Effector memory CD8-positive, alpha-beta T cell (primary cell): ENCODE data around the gene CUBN.
A peak's percentile ranks its signal among the peaks of the same experiment; 100 is the strongest.
"Not testable (repeated sequence)": the region's sequence is repeated elsewhere in the genome, so short reads cannot be mapped to it uniquely, and the experiment has no call there.

Source experiments
- ATAC-seq: fragments of 150-1000 bp; cut with Tn5 transposase; replicated peaks from 2 replicates; pipeline ENCODE4 v1.10.0; 2021; ENCODE audit warnings: mild to moderate bottlenecking, moderate library complexity
- DNase-seq, 3 experiments: peaks; one replicate each; pipeline ENCODE4 v3.0.0; 2021
- H3K27ac Mint-ChIP-seq, 2 donors: one replicate each; pipeline ENCODE4 v1.8.0; 2022; ENCODE audit warnings: mild to moderate bottlenecking in 2 of 2, mixed read lengths in 2 of 2, moderate library complexity in 2 of 2
- H3K27me3 Mint-ChIP-seq, 2 donors: one replicate each; pipeline ENCODE4 v1.8.0; 2022; ENCODE audit warnings: mixed read lengths in 2 of 2
- H3K36me3 Mint-ChIP-seq: one replicate; pipeline ENCODE4 v1.8.0; 2022; ENCODE audit warnings: mild to moderate bottlenecking, moderate library complexity, mixed read lengths; ENCODE audit not compliant: insufficient read depth
- H3K4me1 Mint-ChIP-seq, 2 donors: one replicate each; pipeline ENCODE4 v1.8.0; 2022; ENCODE audit warnings: low read depth in 2 of 2, mixed read lengths in 2 of 2
- H3K4me3 Mint-ChIP-seq, 2 donors: one replicate each; pipeline ENCODE4 v1.8.0; 2022; ENCODE audit warnings: mild to moderate bottlenecking in 2 of 2, mixed read lengths in 2 of 2, moderate library complexity in 2 of 2
- H3K9me3 Mint-ChIP-seq, 2 donors: one replicate each; pipeline ENCODE4 v1.8.0; 2022; ENCODE audit warnings: mixed read lengths in 2 of 2

CUBN gene

DNA sequence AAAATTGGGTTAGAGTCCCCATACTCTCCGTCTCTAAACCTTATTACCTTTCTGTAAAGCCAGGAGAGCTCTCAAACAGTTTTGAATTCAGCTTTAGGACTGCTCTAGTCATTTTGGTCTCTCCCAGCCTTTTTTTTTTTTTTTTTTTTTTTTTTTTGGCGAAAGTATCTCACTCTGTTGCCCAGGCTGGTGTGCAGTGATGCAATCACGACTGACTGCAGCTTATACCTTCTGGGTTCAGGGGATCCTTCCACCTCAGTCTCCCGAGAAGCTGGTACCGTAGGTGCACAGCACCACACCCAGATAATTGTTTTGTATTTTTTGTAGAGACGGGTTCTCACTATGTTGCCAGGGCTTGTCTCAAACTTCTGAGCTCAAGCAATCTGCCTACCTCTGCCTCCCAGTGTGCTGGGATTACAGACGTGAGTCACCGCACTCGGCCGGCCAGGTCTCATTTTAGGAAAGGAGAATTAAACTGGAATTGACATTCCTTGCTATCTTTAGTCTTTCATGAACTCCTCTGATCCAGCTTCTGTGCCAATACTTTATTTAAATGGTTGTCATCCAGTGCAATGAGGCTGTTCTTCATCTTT, 281.0 kb downstream of the CUBN start:
- ATAC-seq: no peak
- Mint-ChIP-seq H3K4me1 (no peaks in the 10 kb centered on the region), H3K27ac (no peak overlapping the region), H3K4me3 (no peak overlapping the region), H3K9me3 (no peaks in the 10 kb centered on the region), H3K36me3 (no peaks in the 10 kb centered on the region), H3K27me3 (no peaks in the 10 kb centered on the region)
- no peak for DNase-seq

DNA sequence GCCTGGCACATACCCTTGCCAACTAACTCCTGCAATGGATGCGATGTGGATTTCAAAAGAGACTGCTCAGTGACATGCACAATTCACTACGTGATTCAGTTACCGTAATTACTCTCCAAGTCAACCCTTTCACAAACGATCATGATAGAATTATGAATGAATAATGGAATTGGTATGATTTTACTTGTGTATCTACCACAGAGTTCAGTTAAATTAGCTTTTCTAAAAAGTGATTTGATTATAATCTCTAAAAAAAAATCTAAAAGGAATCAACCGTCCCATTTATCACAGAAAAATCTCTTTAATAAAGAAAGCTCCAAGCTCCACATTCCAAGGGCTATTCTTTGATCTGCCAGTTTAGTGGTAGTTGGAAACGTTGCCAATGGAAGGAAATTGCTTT, 282.0 kb downstream of the CUBN start:
- no peak for DNase-seq

DNA sequence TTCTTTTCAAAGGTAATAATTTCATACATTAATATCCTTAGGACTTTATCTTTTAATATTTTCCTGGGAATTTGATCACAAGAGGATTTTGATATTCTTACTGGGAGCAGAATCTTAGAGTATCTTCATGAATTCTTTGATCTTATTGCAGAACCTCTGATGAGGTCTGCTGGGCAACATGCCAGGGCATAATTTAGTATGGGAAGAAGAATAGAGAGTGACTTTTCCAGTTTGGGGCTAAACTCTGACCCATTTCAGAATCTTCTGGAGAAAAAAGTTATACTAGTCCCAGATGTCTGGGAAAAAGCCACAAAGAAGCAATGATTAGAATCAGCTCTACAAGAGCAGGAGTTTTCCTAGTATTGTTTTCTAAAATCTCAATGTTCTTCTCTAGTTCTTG, 284.4 kb downstream of the CUBN start:
- H3K9me3 Mint-ChIP-seq: no peaks in the 10 kb centered on the region
- no peaks in the 10 kb centered on the region for H3K36me3 Mint-ChIP-seq
- ATAC-seq: no peak

More for the DNA sequence above, 282.0 kb downstream of the CUBN start:
- Mint-ChIP-seq H3K27ac (no peak overlapping the region), H3K36me3 (no peaks in the 10 kb centered on the region), H3K4me1 (no peaks in the 10 kb centered on the region), H3K27me3 (no peaks in the 10 kb centered on the region), H3K4me3 (no peak overlapping the region), H3K9me3 (no peaks in the 10 kb centered on the region)
- ATAC-seq: no peak

DNA sequence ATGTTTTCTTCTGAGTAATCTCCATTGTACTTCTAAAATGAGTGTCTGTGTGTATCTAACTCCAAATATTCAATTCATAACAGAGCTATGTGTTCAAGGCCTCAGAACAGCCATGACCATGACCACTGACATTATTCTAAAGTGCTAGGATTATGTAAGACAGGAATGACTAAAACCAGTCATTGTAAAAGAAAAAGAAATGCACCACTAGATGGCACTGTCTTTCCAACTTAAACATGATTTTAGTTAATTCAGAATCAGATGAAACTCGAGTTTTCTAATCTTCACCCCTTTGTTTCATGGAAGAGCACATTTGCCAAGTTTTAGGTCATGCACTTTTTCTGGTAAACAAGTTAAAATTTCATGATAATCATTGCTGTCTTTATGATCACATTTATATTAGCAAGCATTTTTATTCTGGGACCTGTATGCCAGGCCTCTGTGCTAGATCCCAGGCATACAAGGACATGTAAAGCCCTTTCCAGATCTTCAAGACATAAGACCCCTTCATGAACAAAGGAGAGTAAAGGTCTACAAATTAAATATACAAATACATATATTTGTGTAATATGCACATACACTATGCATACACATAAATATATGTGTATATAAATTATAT, 286.2 kb downstream of the CUBN start:
- ATAC-seq: peak; percentile 75
- H3K9me3 Mint-ChIP-seq: no peaks in the 10 kb centered on the region
- DNase-seq: peak in 2 of 3 experiments; percentile 27 to 32

More for the DNA sequence above, 284.4 kb downstream of the CUBN start:
- Mint-ChIP-seq H3K4me1 (no peaks in the 10 kb centered on the region), H3K27ac (no peak overlapping the region), H3K27me3 (no peaks in the 10 kb centered on the region), H3K4me3 (no peak overlapping the region)
- DNase-seq: no peak

DNA sequence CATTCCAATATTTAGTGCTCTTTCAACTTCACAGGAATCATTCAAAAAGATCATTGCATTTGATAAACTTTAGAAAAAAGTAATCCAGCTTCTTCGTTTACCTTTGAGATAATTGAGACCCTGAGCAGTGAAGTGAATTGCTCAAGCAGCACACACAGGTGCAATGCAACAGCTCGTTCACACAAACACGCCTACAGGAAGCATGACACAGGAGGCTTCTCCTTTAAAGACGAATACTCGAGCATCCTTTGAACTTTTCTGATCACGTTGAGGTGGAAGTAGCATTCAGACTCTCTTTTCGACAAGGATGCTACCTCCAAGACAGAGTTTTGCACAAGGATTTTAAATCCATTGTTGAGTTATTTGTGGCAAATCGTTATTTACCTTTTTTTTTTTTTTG, 294.4 kb downstream of the CUBN start:
- H3K4me3 Mint-ChIP-seq: peak overlapping the region; percentile 34 to 61
- H3K27ac Mint-ChIP-seq: peak overlapping the region in 1 of 2 donors; percentile 69
- H3K27me3 Mint-ChIP-seq: no peaks in the 10 kb centered on the region
- H3K9me3 Mint-ChIP-seq: no peaks in the 10 kb centered on the region
- H3K36me3 Mint-ChIP-seq: no peaks in the 10 kb centered on the region
- no peak for DNase-seq
- peak; percentile 87 for ATAC-seq
- H3K4me1 Mint-ChIP-seq: peaks cover 1 to 6% of the 10 kb centered on the region in 2 donors

More for the DNA sequence above, 286.2 kb downstream of the CUBN start:
- Mint-ChIP-seq H3K36me3 (no peaks in the 10 kb centered on the region), H3K4me1 (no peaks in the 10 kb centered on the region), H3K27ac (no peak overlapping the region), H3K27me3 (no peaks in the 10 kb centered on the region), H3K4me3 (no peak overlapping the region)

DNA sequence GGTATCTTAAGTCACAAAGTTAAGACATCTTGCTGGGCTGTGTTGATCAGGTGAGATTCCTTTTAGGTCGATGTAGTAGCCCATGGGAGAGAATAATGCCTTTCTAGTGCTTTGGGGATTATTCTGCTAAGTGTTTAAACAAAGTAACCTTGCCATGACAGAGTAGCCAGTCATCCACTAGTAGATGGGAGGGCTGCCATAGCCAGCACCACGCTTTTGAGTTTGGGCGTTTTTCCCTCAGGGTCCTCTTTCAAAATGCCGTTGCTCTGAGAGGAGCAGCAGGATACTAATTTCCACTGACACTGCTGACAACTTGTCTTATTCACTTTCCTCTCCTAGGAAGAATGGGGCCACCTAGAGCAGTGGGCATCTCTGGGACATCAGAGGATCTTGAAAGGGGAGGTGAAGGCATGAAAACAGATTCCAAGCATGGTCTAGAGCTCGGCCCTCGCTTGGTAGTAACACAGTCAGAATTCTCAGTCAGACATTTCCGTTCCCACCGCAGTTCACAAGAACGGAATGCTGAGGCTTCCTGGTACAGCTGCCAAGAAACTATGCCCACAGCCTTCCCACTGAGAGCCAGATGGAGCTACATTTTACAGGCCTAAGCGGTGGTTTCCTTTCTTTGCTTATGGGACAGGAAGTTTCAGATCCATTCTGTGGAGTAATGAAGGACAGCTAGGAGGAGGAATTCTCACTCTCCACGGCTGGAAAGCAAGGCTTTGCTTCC, 297.1 kb downstream of the CUBN start:
- DNase-seq (no peak), ATAC-seq (no peak)
- no peak overlapping the region for H3K27ac Mint-ChIP-seq
- no peak overlapping the region for H3K4me3 Mint-ChIP-seq
- peaks cover 6% of the 10 kb centered on the region in 2 donors for H3K4me1 Mint-ChIP-seq
- H3K9me3 Mint-ChIP-seq: no peaks in the 10 kb centered on the region
- no peaks in the 10 kb centered on the region for H3K27me3 Mint-ChIP-seq
- H3K36me3 Mint-ChIP-seq: peaks cover 2% of the 10 kb centered on the region

DNA sequence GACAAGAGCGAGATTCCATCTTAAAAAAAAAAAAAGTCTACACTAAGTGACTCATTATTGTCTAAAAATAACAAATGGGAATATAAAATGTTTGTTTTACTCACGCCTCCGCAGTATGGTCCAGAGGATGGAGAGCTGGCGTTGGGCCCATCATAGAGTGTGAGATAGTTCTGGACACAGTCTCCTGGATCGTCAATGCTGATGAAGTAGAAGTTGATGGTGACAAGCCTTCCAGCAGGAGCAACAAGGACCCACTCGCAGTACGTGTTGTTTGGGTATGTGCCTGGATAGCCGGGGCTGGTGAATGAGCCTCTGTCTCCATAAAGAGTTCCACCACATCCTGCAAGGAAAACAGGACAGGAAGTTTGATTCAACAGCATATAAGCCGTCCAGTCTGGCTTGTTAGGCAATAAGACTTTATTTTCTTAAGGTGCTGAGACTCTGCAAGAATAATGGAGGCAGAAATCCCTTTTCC, 300.9 kb downstream of the CUBN start:
- H3K4me1 Mint-ChIP-seq: peaks cover 0 to 5% of the 10 kb centered on the region in 2 donors
- no peak overlapping the region for H3K4me3 Mint-ChIP-seq
- no peaks in the 10 kb centered on the region for H3K9me3 Mint-ChIP-seq
- ATAC-seq (no peak), DNase-seq (no peak)
- H3K27me3 Mint-ChIP-seq: no peaks in the 10 kb centered on the region
- H3K27ac Mint-ChIP-seq: no peak overlapping the region
- H3K36me3 Mint-ChIP-seq: peaks cover 2% of the 10 kb centered on the region

DNA sequence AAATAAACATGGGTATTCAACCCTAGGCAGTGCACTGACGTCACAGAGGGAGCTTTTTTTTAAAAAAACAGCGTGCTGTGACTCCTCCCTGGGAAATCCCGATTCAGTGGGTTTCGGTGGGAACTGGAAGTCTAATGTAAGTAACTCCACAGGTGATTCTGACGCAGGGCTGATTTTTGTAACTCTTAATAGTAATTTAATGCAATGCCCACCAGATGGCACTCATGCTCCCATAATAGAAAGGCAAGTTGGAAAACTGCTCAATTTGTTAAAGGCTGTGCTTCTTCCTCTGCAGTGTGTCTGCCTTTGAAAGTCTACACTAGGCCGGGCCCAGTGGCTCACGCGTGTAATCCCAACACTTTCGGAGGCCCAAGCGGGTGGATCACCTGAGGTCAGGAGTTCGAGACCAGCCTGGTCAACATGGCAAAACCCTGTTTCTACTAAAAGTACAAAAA, 301.5 kb downstream of the CUBN start:
- ATAC-seq: peak; percentile 92
- H3K36me3 Mint-ChIP-seq: peaks cover 2% of the 10 kb centered on the region
- H3K9me3 Mint-ChIP-seq: no peaks in the 10 kb centered on the region
- no peak overlapping the region for H3K4me3 Mint-ChIP-seq
- peak; percentile 56 to 67 (median 67) for DNase-seq
- peaks cover 0 to 5% of the 10 kb centered on the region in 2 donors for H3K4me1 Mint-ChIP-seq
- H3K27ac Mint-ChIP-seq: no peak overlapping the region
- no peaks in the 10 kb centered on the region for H3K27me3 Mint-ChIP-seq

DNA sequence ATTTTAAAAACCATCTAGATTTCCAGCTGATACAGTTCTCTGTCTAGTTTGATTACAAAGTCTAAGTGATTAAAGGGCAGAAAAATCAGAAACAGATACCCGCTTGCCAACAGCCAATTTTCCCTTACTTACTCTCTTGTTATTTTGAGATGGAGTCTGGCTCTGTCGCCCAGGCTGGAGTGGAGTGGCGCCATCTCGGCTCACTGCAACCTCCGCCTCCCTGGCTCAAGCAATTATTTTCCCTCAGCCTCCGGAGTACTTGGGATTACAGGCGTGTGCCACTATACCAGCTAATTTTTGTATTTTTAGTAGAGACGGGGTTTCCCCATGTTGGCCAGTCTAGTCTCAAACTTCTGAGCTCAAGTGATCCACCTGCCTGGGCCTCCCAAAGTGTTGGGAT, 302.1 kb downstream of the CUBN start:
- H3K4me3 Mint-ChIP-seq, H3K36me3 Mint-ChIP-seq, H3K27ac Mint-ChIP-seq, ATAC-seq, H3K9me3 Mint-ChIP-seq, H3K4me1 Mint-ChIP-seq, H3K27me3 Mint-ChIP-seq, DNase-seq: not testable (repeated sequence)

DNA sequence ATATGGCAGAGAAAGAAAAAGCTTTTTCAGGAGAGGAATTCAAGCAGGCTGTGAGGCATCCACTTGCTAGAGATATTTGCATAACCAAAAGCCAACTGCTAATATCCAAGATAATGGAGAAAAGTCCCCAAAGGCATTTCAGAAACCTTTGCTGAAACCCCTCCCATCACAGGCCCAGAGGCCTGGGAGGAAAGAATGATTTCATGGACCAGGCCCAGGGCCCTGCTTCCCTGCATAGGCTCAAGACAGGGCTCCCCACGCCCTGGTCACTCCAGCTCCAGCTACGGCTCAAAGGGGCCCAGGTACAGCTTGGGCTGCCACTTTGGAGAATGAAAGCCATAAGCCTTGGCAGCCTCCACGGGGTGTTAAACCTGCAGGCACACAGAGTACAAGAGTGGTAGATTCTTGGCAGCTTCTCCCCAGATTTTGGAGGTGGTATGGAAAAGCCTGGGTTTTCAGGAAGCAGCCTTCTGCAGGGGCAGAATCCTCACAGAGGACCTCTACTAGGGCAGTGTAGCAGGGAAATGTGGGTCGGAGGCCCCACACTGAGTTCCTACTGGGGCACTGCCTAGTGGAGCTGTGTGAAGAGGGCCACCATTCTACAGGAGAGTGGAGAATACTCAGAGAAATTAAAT, 306.8 kb downstream of the CUBN start:
- H3K27me3 Mint-ChIP-seq: no peaks in the 10 kb centered on the region
- H3K4me1 Mint-ChIP-seq: peaks cover 4 to 5% of the 10 kb centered on the region in 2 donors
- H3K36me3 Mint-ChIP-seq: no peaks in the 10 kb centered on the region
- ATAC-seq (no peak), DNase-seq (no peak)
- H3K27ac Mint-ChIP-seq: no peak overlapping the region
- H3K9me3 Mint-ChIP-seq: peaks cover 5 to 10% of the 10 kb centered on the region in 2 donors
- H3K4me3 Mint-ChIP-seq: no peak overlapping the region

DNA sequence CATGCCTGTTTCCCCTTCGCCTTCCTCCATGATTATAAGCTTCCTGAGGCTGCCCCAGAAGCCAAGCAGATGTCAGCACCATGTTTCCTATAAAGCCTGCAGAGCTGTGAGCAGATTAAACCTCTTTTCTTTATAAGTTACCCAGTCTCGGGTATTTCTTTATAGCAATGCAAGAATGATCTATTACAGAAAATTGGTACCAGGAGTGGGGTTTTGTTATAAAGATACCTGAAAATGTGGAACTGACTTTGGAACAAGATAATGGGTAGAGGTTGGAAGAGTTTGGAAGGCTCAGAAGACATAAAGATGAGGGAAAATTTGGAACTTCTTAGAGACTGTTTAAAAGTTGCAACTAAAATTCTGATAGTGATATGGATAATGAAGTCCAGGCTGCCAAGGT, 307.6 kb downstream of the CUBN start:
- ATAC-seq: no peak
- H3K36me3 Mint-ChIP-seq: peaks cover 8% of the 10 kb centered on the region
- no peaks in the 10 kb centered on the region for H3K27me3 Mint-ChIP-seq
- H3K4me3 Mint-ChIP-seq: no peak overlapping the region
- DNase-seq: no peak
- H3K27ac Mint-ChIP-seq: no peak overlapping the region
- peaks cover 6 to 8% of the 10 kb centered on the region in 2 donors for H3K4me1 Mint-ChIP-seq
- H3K9me3 Mint-ChIP-seq: peaks cover 5 to 10% of the 10 kb centered on the region in 2 donors

DNA sequence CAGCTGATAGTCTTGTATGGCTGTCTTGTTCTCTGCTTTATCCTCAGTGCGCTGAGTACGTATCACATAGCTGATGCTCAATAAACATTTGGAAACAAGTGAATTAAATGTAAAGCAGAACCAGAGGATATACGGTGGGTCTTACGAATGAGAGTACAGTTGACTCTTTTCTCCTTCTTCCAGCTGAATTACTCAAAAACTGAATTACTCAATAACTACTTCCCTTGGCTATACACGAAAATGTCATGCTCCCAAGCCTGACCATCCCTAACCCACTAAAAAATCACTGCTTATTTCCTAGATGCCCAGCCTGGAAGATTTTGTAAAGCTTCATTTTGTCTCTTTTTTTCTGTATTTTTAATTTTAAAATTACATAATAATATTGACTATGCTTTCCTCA, 309.2 kb downstream of the CUBN start:
- DNase-seq (no peak), ATAC-seq (no peak)
- Mint-ChIP-seq H3K36me3 (peaks cover 8% of the 10 kb centered on the region), H3K4me1 (peaks cover 18 to 20% of the 10 kb centered on the region in 2 donors), H3K4me3 (no peak overlapping the region), H3K27me3 (no peaks in the 10 kb centered on the region), H3K9me3 (peaks cover 5 to 10% of the 10 kb centered on the region in 2 donors), H3K27ac (no peak overlapping the region)

DNA sequence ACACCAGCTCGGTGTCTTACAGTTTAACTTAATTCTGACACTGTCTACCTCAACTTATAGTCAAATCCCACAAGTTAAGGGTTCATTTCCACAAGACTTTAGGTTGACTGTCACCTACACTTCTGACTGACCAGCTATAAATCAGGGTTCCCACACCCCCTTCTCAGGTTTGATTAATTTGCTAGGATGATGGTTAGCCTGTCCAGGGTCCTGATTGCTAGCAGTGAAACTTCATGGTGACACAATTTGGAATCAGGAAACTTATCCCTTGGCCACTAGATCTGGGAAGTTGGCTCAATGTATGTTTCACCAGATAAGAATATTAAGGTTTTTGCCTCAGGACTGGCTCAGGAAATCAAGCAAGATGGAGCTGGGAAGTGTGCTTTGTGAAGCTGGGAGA, 309.6 kb downstream of the CUBN start:
- H3K27me3 Mint-ChIP-seq: no peaks in the 10 kb centered on the region
- H3K27ac Mint-ChIP-seq: no peak overlapping the region
- peaks cover 5 to 10% of the 10 kb centered on the region in 2 donors for H3K9me3 Mint-ChIP-seq

More for the DNA sequence above, 309.6 kb downstream of the CUBN start:
- Mint-ChIP-seq H3K4me3 (no peak overlapping the region), H3K4me1 (peaks cover 22 to 24% of the 10 kb centered on the region in 2 donors), H3K36me3 (peaks cover 11% of the 10 kb centered on the region)
- no peak for DNase-seq
- no peak for ATAC-seq
